ENCODE data around the gene GIT1. TPM values are rescaled to one million over a fixed set of nuclear protein-coding genes. Genes with fewer than 3 reads are reported as not detected.

The GIT1 gene
- total RNA-seq, 2 donors from 2014 or later = 32.8 to 54.9 TPM

DNA sequence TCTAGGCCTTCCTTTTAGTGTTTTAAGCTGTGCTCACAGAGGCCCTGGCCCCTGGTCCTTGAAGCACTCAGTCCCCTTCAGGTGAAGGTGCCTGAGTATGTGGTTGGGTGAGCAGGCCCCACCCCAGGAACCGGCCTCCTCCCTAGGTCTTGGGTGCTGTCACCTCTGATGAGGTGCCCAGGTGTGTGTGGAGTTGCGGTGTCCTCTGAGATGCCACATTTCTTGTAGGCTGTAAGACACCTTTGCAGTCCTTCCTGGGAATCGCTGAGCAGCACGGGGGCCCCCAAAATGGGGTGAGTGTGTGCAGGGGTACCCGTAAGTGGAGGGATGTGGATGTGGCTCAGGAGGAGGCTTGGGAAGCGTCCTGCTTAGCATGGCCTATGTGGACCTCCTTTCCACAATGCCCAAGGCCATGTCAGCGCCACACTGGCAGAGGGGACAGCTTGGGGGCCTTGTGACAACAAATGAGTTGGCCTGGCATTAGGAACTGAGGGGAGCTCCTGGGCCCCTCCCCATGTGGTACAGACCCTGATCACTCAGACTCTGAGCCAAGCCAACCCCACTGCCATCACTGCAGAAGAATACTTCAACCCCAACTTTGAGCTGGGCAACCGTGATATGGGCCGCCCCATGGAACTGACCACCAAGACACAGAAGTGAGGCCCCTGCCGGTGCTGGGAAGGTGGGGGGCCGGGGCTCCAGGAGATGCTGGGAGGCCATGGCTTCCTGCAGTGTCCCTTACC, 22.1 kb upstream of the GIT1 start:
- no peak overlapping the region for H3K9ac ChIP-seq (ENCODE audit: low read depth in 2 of 2, low read length in 2 of 2)
- H3K27ac ChIP-seq = no peak overlapping the region
- H3K36me3 ChIP-seq = no peaks in the 10 kb centered on the region
- intact Hi-C loops (cut with DNase I) = no loop called here
- peaks cover 4% of the 10 kb centered on the region for H3K27me3 ChIP-seq
- H3K9me3 ChIP-seq = no peaks in the 10 kb centered on the region
- TF ChIP-seq CTCF (IDR thresholded peaks at IDR 0.05) = no peak
- H3K4me3 ChIP-seq = no peak overlapping the region
- H3K4me1 ChIP-seq = peaks cover 8% of the 10 kb centered on the region
- no peak for DNase-seq

- Histone ChIP-seq H3K27ac (no peak overlapping the region), H3K4me3 (no peak overlapping the region), H3K9ac (ENCODE audit: low read depth in 2 of 2, low read length in 2 of 2) (no peak overlapping the region), H3K36me3 (no peaks in the 10 kb centered on the region), H3K27me3 (no peaks in the 10 kb centered on the region), H3K4me1 (peaks cover 8% of the 10 kb centered on the region), H3K9me3 (no peaks in the 10 kb centered on the region)
- no peak for DNase-seq
- intact Hi-C loops (cut with DNase I) = no loop called here
- no peak for TF ChIP-seq CTCF (IDR thresholded peaks at IDR 0.05)
Measured at GRCh38 chr17:29610395-29610794, 20.9 kb upstream of the GIT1 start.

DNA sequence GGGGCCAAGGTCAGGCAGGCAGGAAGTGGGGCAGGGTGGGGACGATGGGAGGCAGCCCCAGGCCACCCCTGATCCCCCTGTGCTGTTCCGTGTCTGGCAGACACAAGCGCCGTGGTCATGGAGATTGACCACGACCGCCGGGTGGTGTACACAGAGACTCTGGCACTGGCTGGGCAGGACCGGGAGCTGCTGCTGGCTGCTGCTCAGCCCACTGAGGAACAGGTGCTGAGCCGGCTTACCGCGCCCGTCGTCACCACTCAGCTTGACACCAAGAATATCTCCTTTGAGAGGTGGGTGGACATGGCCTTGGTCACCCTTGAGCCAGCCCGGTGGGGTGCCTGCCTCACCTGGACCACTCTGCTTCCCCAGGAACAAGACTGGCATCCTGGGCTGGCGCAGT, 19.5 kb upstream of the GIT1 start:
- intact Hi-C loops (cut with DNase I) = no loop called here
- peaks cover 8% of the 10 kb centered on the region for H3K4me1 ChIP-seq
- no peak overlapping the region for H3K27ac ChIP-seq
- H3K36me3 ChIP-seq = no peaks in the 10 kb centered on the region
- H3K9me3 ChIP-seq = no peaks in the 10 kb centered on the region
- TF ChIP-seq CTCF (IDR thresholded peaks at IDR 0.05) = no peak
- no peak overlapping the region for H3K4me3 ChIP-seq
- no peak overlapping the region for H3K9ac ChIP-seq (ENCODE audit: low read depth in 2 of 2, low read length in 2 of 2)
- DNase-seq = no peak
- H3K27me3 ChIP-seq = no peaks in the 10 kb centered on the region

DNA sequence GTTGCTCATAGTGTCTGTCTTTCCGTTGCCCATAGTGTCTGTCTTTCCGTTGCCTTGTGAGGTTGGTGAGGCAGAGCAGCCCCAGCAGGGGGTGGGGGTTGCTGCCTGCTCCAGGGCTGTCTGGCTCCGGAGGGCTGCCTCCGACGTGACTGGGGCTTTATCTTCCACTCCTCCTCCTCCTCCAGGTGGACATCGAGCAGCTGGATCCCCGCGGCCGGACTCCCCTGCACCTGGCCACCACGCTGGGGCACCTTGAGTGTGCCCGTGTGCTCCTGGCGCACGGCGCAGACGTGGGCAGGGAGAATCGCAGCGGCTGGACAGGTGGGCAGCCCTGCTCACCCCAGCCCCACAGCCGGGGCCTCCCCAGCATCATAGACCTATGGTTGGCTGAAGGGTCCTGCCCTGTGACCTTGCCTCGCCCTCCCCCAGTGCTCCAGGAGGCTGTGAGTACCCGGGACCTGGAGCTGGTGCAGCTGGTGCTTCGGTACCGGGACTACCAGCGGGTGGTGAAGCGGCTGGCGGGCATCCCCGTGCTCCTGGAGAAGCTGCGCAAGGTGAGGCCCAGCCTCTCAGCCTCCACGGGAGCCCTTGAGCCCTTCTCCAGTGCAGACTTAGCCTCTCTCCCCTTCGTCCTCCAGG, 18.2 kb upstream of the GIT1 start:
- no peak overlapping the region for H3K4me3 ChIP-seq
- TF ChIP-seq CTCF (IDR thresholded peaks at IDR 0.05) = no peak
- no peak overlapping the region for H3K9ac ChIP-seq (ENCODE audit: low read depth in 2 of 2, low read length in 2 of 2)
- no peaks in the 10 kb centered on the region for H3K9me3 ChIP-seq
- no peaks in the 10 kb centered on the region for H3K36me3 ChIP-seq
- H3K27ac ChIP-seq = no peak overlapping the region
- no peak for DNase-seq
- H3K4me1 ChIP-seq = no peaks in the 10 kb centered on the region
- intact Hi-C loops (cut with DNase I) = no loop called here
- H3K27me3 ChIP-seq = no peaks in the 10 kb centered on the region

GRCh38 chr17:29603109-29603674, 13.7 kb upstream of the GIT1 start:
- DNase-seq = no peak

More at GRCh38 chr17:29603109-29603674, 13.7 kb upstream of the GIT1 start:
- intact Hi-C loops (cut with DNase I) = no loop called here
- no peak overlapping the region for H3K4me3 ChIP-seq
- TF ChIP-seq CTCF (IDR thresholded peaks at IDR 0.05) = no peak
- no peaks in the 10 kb centered on the region for H3K9me3 ChIP-seq
- no peak overlapping the region for H3K9ac ChIP-seq (ENCODE audit: low read depth in 2 of 2, low read length in 2 of 2)
- H3K27ac ChIP-seq = no peak overlapping the region
- no peaks in the 10 kb centered on the region for H3K36me3 ChIP-seq
- H3K4me1 ChIP-seq = no peaks in the 10 kb centered on the region
- no peaks in the 10 kb centered on the region for H3K27me3 ChIP-seq

All from colonic mucosa (tissue), 4 donors.